Spleen (tissue), 11 donors: ENCODE measurements around the gene HIPK2. TPM values are rescaled to one million over a fixed set of nuclear protein-coding genes. Genes with fewer than 3 reads are reported as not detected.

ENCODE experiments used
- DNase-seq: peaks from one replicate; pipeline ENCODE4 v3.0.0-alpha.2; 2020
- H3K27ac ChIP-seq, 8 donors: fragments of 200-600 bp; sonication (generic) in 7 of 8; 1 replicate in 4 of 8; 2 replicates in 4 of 8; pipeline versions ENCODE4 v1.5.0 to v1.8.0; 2016 to 2021; ENCODE audit warnings: inconsistent platforms in 4 of 8, mild to moderate bottlenecking in 4 of 8, moderate library complexity in 1 of 8
- H3K27me3 ChIP-seq, 7 donors: fragments of 200-600 bp; sonication (generic) in 6 of 7; replicated peaks in 1 of 7; 1 replicate in 4 of 7; 2 replicates in 3 of 7; pipeline versions ENCODE4 v1.5.0 to v1.8.0; 2016 to 2021; ENCODE audit warnings: inconsistent platforms in 3 of 7, mild to moderate bottlenecking in 1 of 7
- H3K36me3 ChIP-seq, 6 donors: fragments of 200-600 bp; sonication (generic) in 5 of 6; 1 replicate in 4 of 6; 2 replicates in 2 of 6; pipeline versions ENCODE4 v1.5.0 to v1.8.0; 2016 to 2021; ENCODE audit warnings: inconsistent platforms in 2 of 6
- H3K4me1 ChIP-seq, 6 donors: fragments of 200-600 bp; sonication (generic) in 5 of 6; 1 replicate in 3 of 6; 2 replicates in 3 of 6; pipeline versions ENCODE4 v1.5.0 to v1.8.0; 2016 to 2021; ENCODE audit warnings: inconsistent platforms in 3 of 6
- H3K4me3 ChIP-seq, 8 donors: fragments of 200-600 bp; sonication (generic) in 7 of 8; 1 replicate in 4 of 8; 2 replicates in 4 of 8; pipeline versions ENCODE4 v1.5.0 to v1.8.0; 2016 to 2021; ENCODE audit warnings: inconsistent platforms in 4 of 8, mild to moderate bottlenecking in 4 of 8, moderate library complexity in 2 of 8
- H3K9me3 ChIP-seq, 8 donors: fragments of 200-600 bp; sonication (generic) in 7 of 8; 1 replicate in 4 of 8; 2 replicates in 4 of 8; pipeline versions ENCODE4 v1.5.0 to v1.8.0; 2016 to 2021; ENCODE audit warnings: inconsistent platforms in 4 of 8
- CTCF ChIP-seq, 11 experiments: fragments of 200-600 bp in 7 of 11; fragments of 450-650 bp in 4 of 11; sonication (generic) in 4 of 11; IDR thresholded peaks in 8 of 11; conservative IDR thresholded peaks in 3 of 11; 1 replicate in 7 of 11; 2 replicates in 4 of 11; pipeline versions ENCODE4 v1.4.0 to v1.8.0; 2016 to 2021; ENCODE audit warnings: antibody characterized with exemption in 11 of 11, inconsistent platforms in 4 of 11, mild to moderate bottlenecking in 1 of 11
- POLR2A ChIP-seq, 3 donors: fragments of 450-650 bp; IDR thresholded peaks; one replicate each; pipeline ENCODE4 v1.5.1; 2017; ENCODE audit warnings: antibody characterized with exemption in 3 of 3, mild to moderate bottlenecking in 1 of 3
- POLR2AphosphoS5 ChIP-seq, 3 donors: sonication (generic); formaldehyde crosslinking; IDR thresholded peaks; one replicate each; pipeline ENCODE4 v1.5.1; 2017; ENCODE audit warnings: antibody characterized with exemption in 3 of 3
- WGBS, 5 donors: extraction: QIAGEN DNeasy Blood & Tissue Kit in 3 of 5; methylation state at CpG; one replicate each; pipeline versions ENCODE4 v1.1.5 to v1.1.7; 2013 to 2018; 5-methylcytosine and 5-hydroxymethylcytosine counted together
- intact Hi-C: fragments of 100-400 bp; cut with DNase I; formaldehyde crosslinking; loops from one replicate; pipeline ENCODE4 v1.15.0; 2023; ENCODE audit warnings: low total_unique reads
- polyA plus RNA-seq, 3 donors: library from polyadenylated mRNA; stranded (reverse); fragments of 200-250 nt; gene quantifications; one replicate each; pipeline ENCODE4 v1.2.1, GENCODE V29; 2013
- total RNA-seq, 7 donors: library from RNA; depleted of rRNA in 3 of 7; stranded (reverse); fragments of >200 nt in 3 of 7; fragmentation: NEBNext Ultra II Directional in 4 of 7; extraction: Animal tissue kit (Norgen Biotek cat#: 25700) in 4 of 7; gene quantifications; one replicate each; pipeline versions ENCODE4 v1.1.0 to v1.2.1, GENCODE V29; 2016 to 2021
- donor health status: healthy with polysubstance abuse.
- donor health status: DM: no; HTN: no; CAD: no; lungs with moderate emphysema.
- donor health status: DM: no; HTN: no; CAD: no.
- donor health status: Bipolar disorder and iron deficiency.
- donor health status: healthy.
- donor health status: DM: no; HTN: no; CAD: no.
- donor health status: DM: yes; HTN: yes; CAD: no.

The HIPK2 gene
- total and polyA plus RNA-seq, 10 donors: 1.7 to 97.5 (median 51.8) TPM

GRCh38 chr7:139580435-139580834 is 197.4 kb downstream of the HIPK2 start:
- H3K4me3 ChIP-seq: no peak overlapping the region
- no peak overlapping the region for H3K27ac ChIP-seq
- 94 to 98% (median 96%) methylated on average over 3 of the region's 3 CpGs for WGBS, 5 donors
- H3K4me1 ChIP-seq: peaks cover 0 to 4% (median 0%) of the 10 kb centered on the region in 6 donors
- peaks cover 0 to 100% (median 68%) of the 10 kb centered on the region in 6 donors for H3K36me3 ChIP-seq
- TF ChIP-seq CTCF (IDR thresholded peaks at IDR 0.05 in 8 of 11, conservative IDR thresholded peaks at IDR 0.05 in 3 of 11) (no peak), POLR2A (IDR thresholded peaks at IDR 0.05) (no peak), POLR2AphosphoS5 (IDR thresholded peaks at IDR 0.05) (no peak)
- no peaks in the 10 kb centered on the region for H3K27me3 ChIP-seq
- H3K9me3 ChIP-seq: no peaks in the 10 kb centered on the region
- intact Hi-C loops: no loop called here
- DNase-seq: no peak

GRCh38 chr7:139576179-139576973 is 201.4 kb downstream of the HIPK2 start:
- WGBS, 5 donors: 92 to 99% (median 96%) methylated on average over 9 to 11 of the region's 11 CpGs
- no peaks in the 10 kb centered on the region for H3K27me3 ChIP-seq
- TF ChIP-seq POLR2AphosphoS5 (IDR thresholded peaks at IDR 0.05) (no peak), CTCF (IDR thresholded peaks at IDR 0.05 in 8 of 11, conservative IDR thresholded peaks at IDR 0.05 in 3 of 11) (no peak), POLR2A (IDR thresholded peaks at IDR 0.05) (no peak)
- H3K4me3 ChIP-seq: no peak overlapping the region
- H3K9me3 ChIP-seq: no peaks in the 10 kb centered on the region
- intact Hi-C loops: no loop called here
- DNase-seq: no peak
- H3K27ac ChIP-seq: no peak overlapping the region
- H3K36me3 ChIP-seq: peaks cover 0 to 100% (median 66%) of the 10 kb centered on the region in 6 donors
- H3K4me1 ChIP-seq: no peaks in the 10 kb centered on the region

GRCh38 chr7:139575338-139575680 is 202.5 kb downstream of the HIPK2 start:
- no peak for TF ChIP-seq CTCF (IDR thresholded peaks at IDR 0.05 in 8 of 11, conservative IDR thresholded peaks at IDR 0.05 in 3 of 11)
- TF ChIP-seq POLR2AphosphoS5 (IDR thresholded peaks at IDR 0.05): no peak
- no peak for TF ChIP-seq POLR2A (IDR thresholded peaks at IDR 0.05)
- H3K9me3 ChIP-seq: no peaks in the 10 kb centered on the region
- H3K36me3 ChIP-seq: peaks cover 0 to 100% (median 56%) of the 10 kb centered on the region in 6 donors
- 93 to 96% (median 95%) methylated on average over 6 of the region's 6 CpGs for WGBS, 5 donors
- H3K4me1 ChIP-seq: no peaks in the 10 kb centered on the region
- no peaks in the 10 kb centered on the region for H3K27me3 ChIP-seq
- intact Hi-C loops: no loop called here
- no peak overlapping the region for H3K27ac ChIP-seq
- no peak overlapping the region for H3K4me3 ChIP-seq
- no peak for DNase-seq

- DNase-seq: peak; percentile 28
- H3K4me3 ChIP-seq: no peak overlapping the region
- H3K9me3 ChIP-seq: no peaks in the 10 kb centered on the region
- no peak for TF ChIP-seq CTCF (IDR thresholded peaks at IDR 0.05 in 8 of 11, conservative IDR thresholded peaks at IDR 0.05 in 3 of 11)
- TF ChIP-seq POLR2A (IDR thresholded peaks at IDR 0.05): no peak
- no peak for TF ChIP-seq POLR2AphosphoS5 (IDR thresholded peaks at IDR 0.05)
- intact Hi-C loops: no loop called here
- peaks cover 0 to 100% (median 52%) of the 10 kb centered on the region in 6 donors for H3K36me3 ChIP-seq
- H3K27me3 ChIP-seq: no peaks in the 10 kb centered on the region
- WGBS, 5 donors: 91 to 99% (median 93%) methylated on average over 13 to 16 of the region's 16 CpGs
- no peaks in the 10 kb centered on the region for H3K4me1 ChIP-seq
- no peak overlapping the region for H3K27ac ChIP-seq
Observed at GRCh38 chr7:139574618-139575337, 203.0 kb downstream of the HIPK2 start.
